ENCODE data around the gene UBE2I. TPM values are rescaled to one million over a fixed set of nuclear protein-coding genes. Genes with fewer than 3 reads are reported as not detected.

UBE2I gene
- total and polyA plus RNA-seq, 12 donors, result 50.7 to 203 (median 89.2) TPM

DNA sequence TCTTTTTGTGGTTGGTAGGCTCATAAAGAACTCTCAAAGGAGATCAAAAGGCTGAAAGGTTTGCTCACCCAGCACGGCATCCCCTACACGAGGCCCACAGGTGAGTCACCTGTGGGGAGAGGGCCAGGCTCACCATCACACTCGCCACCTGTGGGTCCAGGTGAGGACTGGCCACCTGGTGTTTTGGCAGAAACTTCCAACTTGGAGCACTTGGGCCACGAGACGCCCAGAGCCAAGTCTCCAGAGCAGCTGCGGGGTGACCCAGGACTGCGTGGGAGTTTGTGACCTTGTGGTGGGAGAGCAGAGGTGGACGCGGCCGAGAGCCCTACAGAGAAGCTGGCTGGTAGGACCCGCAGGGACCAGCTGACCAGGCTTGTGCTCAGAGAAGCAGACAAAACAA is 53.4 kb downstream of the UBE2I start:
- H3K36me3 ChIP-seq (replicated peaks in 1 of 2), result peaks cover 0 to 64% of the 10 kb centered on the region in 2 donors
- H3K4me3 ChIP-seq, result no peak overlapping the region
- peak in 4 of 7 donors; percentile 47 to 69 (median 58) for DNase-seq
- intact Hi-C loops (cut with DNase I), result loop anchor here in 1 of 2 donors (10.0 kb wide), 1 partner anchor 52 kb away; the partner anchor contains the start of gene UNKL
- H3K4me1 ChIP-seq (replicated peaks in 1 of 2), result peaks cover 18% of the 10 kb centered on the region in 2 donors
- TF ChIP-seq, protein P1, sequence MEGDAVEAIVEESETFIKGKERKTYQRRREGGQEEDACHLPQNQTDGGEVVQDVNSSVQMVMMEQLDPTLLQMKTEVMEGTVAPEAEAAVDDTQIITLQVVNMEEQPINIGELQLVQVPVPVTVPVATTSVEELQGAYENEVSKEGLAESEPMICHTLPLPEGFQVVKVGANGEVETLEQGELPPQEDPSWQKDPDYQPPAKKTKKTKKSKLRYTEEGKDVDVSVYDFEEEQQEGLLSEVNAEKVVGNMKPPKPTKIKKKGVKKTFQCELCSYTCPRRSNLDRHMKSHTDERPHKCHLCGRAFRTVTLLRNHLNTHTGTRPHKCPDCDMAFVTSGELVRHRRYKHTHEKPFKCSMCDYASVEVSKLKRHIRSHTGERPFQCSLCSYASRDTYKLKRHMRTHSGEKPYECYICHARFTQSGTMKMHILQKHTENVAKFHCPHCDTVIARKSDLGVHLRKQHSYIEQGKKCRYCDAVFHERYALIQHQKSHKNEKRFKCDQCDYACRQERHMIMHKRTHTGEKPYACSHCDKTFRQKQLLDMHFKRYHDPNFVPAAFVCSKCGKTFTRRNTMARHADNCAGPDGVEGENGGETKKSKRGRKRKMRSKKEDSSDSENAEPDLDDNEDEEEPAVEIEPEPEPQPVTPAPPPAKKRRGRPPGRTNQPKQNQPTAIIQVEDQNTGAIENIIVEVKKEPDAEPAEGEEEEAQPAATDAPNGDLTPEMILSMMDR (IDR thresholded peaks at IDR 0.05), result no peak
- no peak for TF ChIP-seq POLR2A (IDR thresholded peaks at IDR 0.05)
- no peaks in the 10 kb centered on the region for H3K27me3 ChIP-seq
- no peaks in the 10 kb centered on the region for H3K9me3 ChIP-seq (replicated peaks in 1 of 3)
- 44 to 66% (median 48%) methylated on average over 7 to 11 of the region's 11 CpGs for WGBS, 4 donors
- peak overlapping the region; percentile 18 to 82 (median 40) for H3K27ac ChIP-seq

GRCh38 chr16:1363501-1364041 is 54.1 kb downstream of the UBE2I start:
- Histone ChIP-seq H3K4me3 (no peak overlapping the region), H3K27me3 (no peaks in the 10 kb centered on the region), H3K9me3 (replicated peaks in 1 of 3) (no peaks in the 10 kb centered on the region), H3K36me3 (replicated peaks in 1 of 2) (peaks cover 0 to 67% of the 10 kb centered on the region in 2 donors), H3K4me1 (replicated peaks in 1 of 2) (peaks cover 13 to 14% of the 10 kb centered on the region in 2 donors), H3K27ac (peak overlapping the region in 3 of 5 donors; percentile 18 to 82 (median 60))
- WGBS, 4 donors, result 32 to 63% (median 38%) methylated on average over 8 to 18 of the region's 18 CpGs
- TF ChIP-seq, protein P1 (IDR thresholded peaks at IDR 0.05), result peak; percentile 67 to 83 (median 74)
- TF ChIP-seq POLR2A (IDR thresholded peaks at IDR 0.05), result no peak
- DNase-seq, result peak; percentile 71 to 85 (median 81)
- intact Hi-C loops (cut with DNase I), result loop anchor here in 1 of 2 donors (10.0 kb wide), 1 partner anchor 51 kb away; the partner anchor contains the start of gene UNKL

DNA sequence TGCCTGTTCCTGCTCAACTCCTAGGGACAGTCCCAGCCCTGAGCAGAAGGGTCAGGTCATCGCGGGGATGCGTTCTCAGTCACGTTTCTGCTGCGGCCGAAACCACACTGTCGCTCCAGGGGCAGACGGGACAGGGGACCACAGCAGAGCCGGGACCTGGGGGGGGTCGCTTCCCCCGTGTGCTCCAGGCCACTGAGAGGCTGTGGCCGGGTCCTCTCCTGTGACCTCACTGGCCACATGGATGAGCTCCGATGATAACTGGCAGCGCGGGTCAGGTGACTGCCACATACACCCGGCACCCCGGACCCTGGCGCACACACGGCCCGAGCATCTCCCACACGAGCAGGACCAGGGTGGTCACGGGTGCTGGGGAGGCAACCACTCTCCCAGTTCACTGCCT is 55.1 kb downstream of the UBE2I start:
- Histone ChIP-seq H3K27ac (no peak overlapping the region), H3K9me3 (replicated peaks in 1 of 3) (no peaks in the 10 kb centered on the region), H3K36me3 (replicated peaks in 1 of 2) (peaks cover 0 to 70% of the 10 kb centered on the region in 2 donors), H3K27me3 (no peaks in the 10 kb centered on the region), H3K4me3 (no peak overlapping the region), H3K4me1 (replicated peaks in 1 of 2) (peaks cover 4 to 6% of the 10 kb centered on the region in 2 donors)
- peak in 1 of 7 donors; percentile 31 for DNase-seq
- WGBS, 4 donors, result 81 to 91% (median 87%) methylated on average over 11 to 22 of the region's 22 CpGs
- intact Hi-C loops (cut with DNase I), result loop anchor here in 1 of 2 donors (10.0 kb wide), 1 partner anchor 50 kb away; the partner anchor contains the start of gene UNKL
- TF ChIP-seq POLR2A (IDR thresholded peaks at IDR 0.05), result no peak
- TF ChIP-seq, protein P1 (IDR thresholded peaks at IDR 0.05), result no peak

- 76 to 92% (median 87%) methylated on average over 10 to 29 of the region's 29 CpGs for WGBS, 4 donors
- Histone ChIP-seq H3K27me3 (no peaks in the 10 kb centered on the region), H3K4me1 (replicated peaks in 1 of 2) (peaks cover 0 to 6% of the 10 kb centered on the region in 2 donors), H3K4me3 (no peak overlapping the region), H3K27ac (no peak overlapping the region), H3K36me3 (replicated peaks in 1 of 2) (peaks cover 0 to 72% of the 10 kb centered on the region in 2 donors), H3K9me3 (replicated peaks in 1 of 3) (no peaks in the 10 kb centered on the region)
- TF ChIP-seq, protein P1 (IDR thresholded peaks at IDR 0.05), result no peak
- TF ChIP-seq POLR2A (IDR thresholded peaks at IDR 0.05), result no peak
- DNase-seq, result no peak
- intact Hi-C loops (cut with DNase I), result loop anchor here in 1 of 2 donors (10.0 kb wide), 1 partner anchor 49 kb away; the partner anchor contains the start of gene UNKL
Observed at GRCh38 chr16:1366060-1366711, 56.8 kb downstream of the UBE2I start.

Data from adrenal gland (tissue), 12 donors.